Measurements from ENCODE around the gene IFNAR2. TPM values are rescaled to one million over a fixed set of nuclear protein-coding genes. Genes with fewer than 3 reads are reported as not detected.
"Not testable (repeated sequence)": the region's sequence is repeated elsewhere in the genome, so short reads cannot be mapped to it uniquely, and the experiment has no call there.

IFNAR2 gene
- total RNA-seq, 6 donors from 2014 or later: 10.5 to 36.0 (median 22.3) TPM

DNA sequence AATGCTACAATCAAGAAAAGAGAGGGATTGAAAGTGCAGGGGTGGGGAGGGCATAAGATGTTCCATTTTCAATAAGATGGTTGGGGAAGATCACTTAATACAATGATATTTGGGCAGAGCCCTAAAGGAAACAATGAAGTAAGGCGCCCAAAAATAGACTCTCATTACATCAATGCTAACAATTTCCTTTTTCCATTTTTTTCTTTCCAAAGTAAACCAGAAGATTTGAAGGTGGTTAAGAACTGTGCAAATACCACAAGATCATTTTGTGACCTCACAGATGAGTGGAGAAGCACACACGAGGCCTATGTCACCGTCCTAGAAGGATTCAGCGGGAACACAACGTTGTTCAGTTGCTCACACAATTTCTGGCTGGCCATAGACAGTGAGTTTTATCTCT lies 16.8 kb downstream of the IFNAR2 start:
- Histone ChIP-seq H3K4me3 (no peak overlapping the region), H3K27me3 (no peaks in the 10 kb centered on the region), H3K27ac (peak overlapping the region in 1 of 4 donors; percentile 11), H3K36me3 (peaks cover 16 to 94% (median 53%) of the 10 kb centered on the region in 4 donors), H3K9me3 (no peaks in the 10 kb centered on the region), H3K4me1 (peaks cover 8 to 12% (median 9%) of the 10 kb centered on the region in 4 donors)
- ATAC-seq (ENCODE audit: low FRiP score in 2 of 2) (no peak), DNase-seq (no peak)
- 77 to 86% methylated on average over 5 of the region's 5 CpGs for WGBS, 2 donors
- no peak for TF ChIP-seq EP300 (IDR thresholded peaks at IDR 0.05)
- no peak for TF ChIP-seq POLR2AphosphoS5 (IDR thresholded peaks at IDR 0.05)
- no peak for TF ChIP-seq POLR2A (IDR thresholded peaks at IDR 0.05)
- TF ChIP-seq, protein P1, sequence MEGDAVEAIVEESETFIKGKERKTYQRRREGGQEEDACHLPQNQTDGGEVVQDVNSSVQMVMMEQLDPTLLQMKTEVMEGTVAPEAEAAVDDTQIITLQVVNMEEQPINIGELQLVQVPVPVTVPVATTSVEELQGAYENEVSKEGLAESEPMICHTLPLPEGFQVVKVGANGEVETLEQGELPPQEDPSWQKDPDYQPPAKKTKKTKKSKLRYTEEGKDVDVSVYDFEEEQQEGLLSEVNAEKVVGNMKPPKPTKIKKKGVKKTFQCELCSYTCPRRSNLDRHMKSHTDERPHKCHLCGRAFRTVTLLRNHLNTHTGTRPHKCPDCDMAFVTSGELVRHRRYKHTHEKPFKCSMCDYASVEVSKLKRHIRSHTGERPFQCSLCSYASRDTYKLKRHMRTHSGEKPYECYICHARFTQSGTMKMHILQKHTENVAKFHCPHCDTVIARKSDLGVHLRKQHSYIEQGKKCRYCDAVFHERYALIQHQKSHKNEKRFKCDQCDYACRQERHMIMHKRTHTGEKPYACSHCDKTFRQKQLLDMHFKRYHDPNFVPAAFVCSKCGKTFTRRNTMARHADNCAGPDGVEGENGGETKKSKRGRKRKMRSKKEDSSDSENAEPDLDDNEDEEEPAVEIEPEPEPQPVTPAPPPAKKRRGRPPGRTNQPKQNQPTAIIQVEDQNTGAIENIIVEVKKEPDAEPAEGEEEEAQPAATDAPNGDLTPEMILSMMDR (IDR thresholded peaks at IDR 0.05): no peak

DNA sequence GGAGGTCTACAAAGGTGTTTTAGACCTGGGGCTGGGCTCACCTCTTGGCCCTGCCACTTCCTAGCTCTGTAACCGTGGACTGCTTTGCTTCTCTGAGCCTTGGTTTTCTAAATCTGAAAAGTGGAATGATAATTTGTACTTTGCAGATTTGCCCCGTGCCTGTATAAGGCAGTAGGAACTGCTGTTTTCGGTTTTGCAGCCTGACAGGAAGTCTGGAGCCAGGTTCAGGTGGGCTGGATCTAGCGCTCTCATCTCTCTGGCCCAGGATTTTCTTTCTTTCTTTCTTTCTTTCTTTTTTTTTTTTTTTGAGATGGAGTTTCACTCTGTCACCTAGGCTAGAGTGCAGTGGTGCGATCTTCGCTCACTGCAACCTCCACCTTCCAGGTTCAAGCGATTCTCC lies 17.2 kb downstream of the IFNAR2 start:
- WGBS, 2 donors: 91 to 94% methylated on average over 7 of the region's 7 CpGs
- no peak overlapping the region for H3K4me3 ChIP-seq
- H3K27me3 ChIP-seq: no peaks in the 10 kb centered on the region
- peaks cover 16 to 95% (median 58%) of the 10 kb centered on the region in 4 donors for H3K36me3 ChIP-seq
- ATAC-seq (ENCODE audit: low FRiP score in 2 of 2) (no peak), DNase-seq (no peak)
- peaks cover 8 to 12% (median 9%) of the 10 kb centered on the region in 4 donors for H3K4me1 ChIP-seq
- no peaks in the 10 kb centered on the region for H3K9me3 ChIP-seq
- peak overlapping the region in 1 of 4 donors; percentile 11 for H3K27ac ChIP-seq
- TF ChIP-seq POLR2A (IDR thresholded peaks at IDR 0.05) (no peak), EP300 (IDR thresholded peaks at IDR 0.05) (no peak), POLR2AphosphoS5 (IDR thresholded peaks at IDR 0.05) (no peak)
- TF ChIP-seq, protein P1 (IDR thresholded peaks at IDR 0.05): no peak

DNA sequence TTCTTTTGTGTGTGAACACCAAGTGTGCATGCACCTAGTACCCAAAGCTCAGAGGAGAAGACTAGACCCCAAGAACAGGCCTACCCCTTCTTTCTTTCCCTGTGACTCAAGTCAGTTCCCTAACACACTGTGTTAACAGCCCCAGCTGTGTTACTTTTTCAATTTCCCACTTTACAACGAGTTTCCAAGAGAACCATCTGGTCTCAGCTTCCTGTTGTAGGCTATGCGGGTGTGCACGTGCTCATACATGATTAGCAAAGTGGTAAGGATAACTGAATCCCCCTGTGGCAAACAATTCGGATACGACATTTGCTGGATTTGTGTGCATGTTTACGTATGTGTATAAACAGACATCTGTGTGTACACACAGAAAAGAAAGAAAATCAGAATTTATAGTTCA lies 17.9 kb downstream of the IFNAR2 start:
- Histone ChIP-seq H3K4me1 (peaks cover 8 to 12% (median 9%) of the 10 kb centered on the region in 4 donors), H3K36me3 (peaks cover 16 to 97% (median 61%) of the 10 kb centered on the region in 4 donors), H3K4me3 (no peak overlapping the region), H3K27ac (no peak overlapping the region), H3K9me3 (no peaks in the 10 kb centered on the region), H3K27me3 (no peaks in the 10 kb centered on the region)
- WGBS, 2 donors: 56 to 58% methylated on average over 6 of the region's 6 CpGs
- no peak for TF ChIP-seq EP300 (IDR thresholded peaks at IDR 0.05)
- TF ChIP-seq, protein P1 (IDR thresholded peaks at IDR 0.05): no peak
- TF ChIP-seq POLR2A (IDR thresholded peaks at IDR 0.05): no peak
- TF ChIP-seq POLR2AphosphoS5 (IDR thresholded peaks at IDR 0.05): no peak
- DNase-seq (no peak), ATAC-seq (ENCODE audit: low FRiP score in 2 of 2) (no peak)

DNA sequence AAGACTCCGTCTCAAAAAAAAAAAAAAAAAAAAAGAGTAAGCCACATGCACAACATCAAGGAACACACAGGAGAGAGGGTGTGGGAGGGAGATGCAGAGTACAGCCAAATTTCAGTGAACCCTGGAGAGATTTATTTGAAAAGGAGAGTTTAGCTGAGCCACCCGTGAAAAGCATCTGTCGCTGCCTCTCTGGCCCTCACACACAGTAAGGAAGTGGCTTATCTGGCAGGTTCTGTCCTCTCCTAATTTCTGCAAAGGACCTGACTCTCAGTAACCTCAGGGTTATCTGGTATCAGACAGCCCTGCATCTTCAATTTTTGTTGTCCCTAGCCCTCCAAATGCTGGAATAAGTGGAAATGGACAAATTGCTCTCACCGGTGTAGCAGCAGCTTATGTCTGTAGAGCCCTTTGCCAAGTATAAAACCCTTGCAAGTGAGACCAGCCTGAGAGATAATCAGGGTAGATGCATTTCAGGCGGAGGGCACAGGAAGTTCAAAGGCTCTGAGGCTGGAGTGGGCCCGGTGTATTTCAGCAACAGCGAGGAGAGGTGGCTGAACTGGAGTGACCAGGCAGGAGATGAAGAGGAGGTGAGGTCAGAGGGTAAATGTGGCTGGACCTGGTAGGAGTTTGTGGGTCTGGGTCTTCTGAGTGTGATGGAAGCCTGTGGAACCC lies 19.7 kb downstream of the IFNAR2 start:
- Histone ChIP-seq H3K36me3 (peaks cover 16 to 100% (median 77%) of the 10 kb centered on the region in 4 donors), H3K27ac (no peak overlapping the region), H3K9me3 (no peaks in the 10 kb centered on the region), H3K27me3 (no peaks in the 10 kb centered on the region), H3K4me1 (peaks cover 3 to 5% (median 4%) of the 10 kb centered on the region in 4 donors), H3K4me3 (no peak overlapping the region)
- TF ChIP-seq POLR2A (IDR thresholded peaks at IDR 0.05): no peak
- TF ChIP-seq POLR2AphosphoS5 (IDR thresholded peaks at IDR 0.05): no peak
- TF ChIP-seq, protein P1 (IDR thresholded peaks at IDR 0.05): no peak
- TF ChIP-seq EP300 (IDR thresholded peaks at IDR 0.05): no peak
- WGBS, 2 donors: 86 to 88% methylated on average over 7 of the region's 7 CpGs
- DNase-seq (no peak), ATAC-seq (ENCODE audit: low FRiP score in 2 of 2) (no peak)

DNA sequence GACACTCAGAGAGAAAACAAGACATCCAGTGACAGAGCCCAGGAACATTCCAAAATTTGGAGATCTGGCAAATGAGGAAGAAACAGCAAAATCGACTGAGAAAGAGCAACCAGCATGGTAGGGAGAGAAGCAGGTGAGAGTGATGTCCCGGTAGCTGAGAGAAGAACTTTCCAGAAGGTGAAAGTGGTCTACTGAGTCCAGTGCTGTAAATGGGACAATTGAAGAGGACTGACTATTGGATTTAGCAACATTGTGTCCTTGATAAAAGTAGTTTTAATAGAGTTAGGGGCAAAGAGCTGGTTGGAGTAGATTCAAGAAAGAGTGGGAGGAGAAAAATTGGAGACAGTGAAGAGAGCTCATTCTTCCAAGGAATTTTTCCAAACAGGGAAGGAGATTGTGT lies 21.4 kb downstream of the IFNAR2 start:
- Histone ChIP-seq H3K27me3 (no peaks in the 10 kb centered on the region), H3K27ac (no peak overlapping the region), H3K4me3 (no peak overlapping the region), H3K4me1 (no peaks in the 10 kb centered on the region), H3K9me3 (no peaks in the 10 kb centered on the region), H3K36me3 (peaks cover 24 to 96% (median 73%) of the 10 kb centered on the region in 4 donors)
- 88 to 94% methylated on average over 2 of the region's 2 CpGs for WGBS, 2 donors
- TF ChIP-seq POLR2AphosphoS5 (IDR thresholded peaks at IDR 0.05): no peak
- TF ChIP-seq EP300 (IDR thresholded peaks at IDR 0.05): no peak
- no peak for TF ChIP-seq POLR2A (IDR thresholded peaks at IDR 0.05)
- TF ChIP-seq, protein P1 (IDR thresholded peaks at IDR 0.05): no peak
- DNase-seq (no peak), ATAC-seq (ENCODE audit: low FRiP score in 2 of 2) (no peak)

DNA sequence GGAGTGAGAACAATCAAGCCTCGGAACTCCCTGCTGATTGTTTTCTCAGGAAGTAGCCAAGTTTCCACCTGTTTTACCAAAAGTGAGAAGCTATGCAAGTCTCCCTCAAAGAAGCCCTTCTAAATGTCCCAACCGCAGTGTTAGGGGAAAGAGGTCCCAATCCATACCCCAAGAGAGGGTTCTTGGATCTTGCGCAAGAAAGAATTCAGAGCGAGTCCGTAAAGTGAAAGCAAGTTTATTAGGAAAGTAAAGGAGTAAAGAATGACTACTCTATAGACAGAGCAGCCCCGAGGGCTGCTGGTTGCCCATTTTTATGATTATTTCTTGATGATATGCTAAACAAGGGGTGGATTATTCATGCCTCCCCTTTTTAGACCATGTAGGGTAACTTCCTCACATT lies 23.6 kb downstream of the IFNAR2 start:
- WGBS, 2 donors: 85 to 93% methylated on average over 6 of the region's 6 CpGs
- H3K4me3 ChIP-seq; H3K27me3 ChIP-seq; ATAC-seq (ENCODE audit: low FRiP score in 2 of 2); H3K9me3 ChIP-seq; H3K4me1 ChIP-seq; DNase-seq; H3K27ac ChIP-seq: not testable (repeated sequence)
- H3K36me3 ChIP-seq: peaks cover 10 to 96% (median 68%) of the 10 kb centered on the region in 4 donors
